Natural killer cell (primary cell): ENCODE data around the gene NKIRAS2. TPM values are rescaled to one million over a fixed set of nuclear protein-coding genes. Genes with fewer than 3 reads are reported as not detected.

Source experiments
- ATAC-seq, 3 donors: fragments of 150-1000 bp in 2 of 3; fragments of 200-7000 bp in 1 of 3; cut with Tn5 transposase; 1 replicate in 1 of 3; 2 replicates in 2 of 3; pipeline ENCODE4 v1.10.0; 2021; ENCODE audit warnings: mild to moderate bottlenecking in 2 of 3, moderate library complexity in 2 of 3
- DNase-seq, 2 donors: peaks; one replicate each; pipeline versions ENCODE4 v3.0.0 to v3.0.0-alpha.2; 2013 to 2021; ENCODE audit warnings: mixed read lengths in 1 of 2
- H3K27ac ChIP-seq: one replicate; pipeline ENCODE4 v1.5.1; 2013; ENCODE audit warnings: mild to moderate bottlenecking, low read length
- H3K27me3 ChIP-seq: one replicate; pipeline ENCODE4 v1.6.1; 2013; ENCODE audit warnings: low read length; ENCODE audit not compliant: control insufficient read depth, insufficient read depth
- H3K36me3 ChIP-seq: one replicate; pipeline ENCODE4 v1.6.1; 2013; ENCODE audit warnings: low read length; ENCODE audit not compliant: control insufficient read depth, insufficient read depth
- H3K4me1 ChIP-seq: one replicate; pipeline ENCODE4 v1.6.1; 2013; ENCODE audit warnings: low read length; ENCODE audit not compliant: control insufficient read depth, insufficient read depth
- H3K4me3 ChIP-seq: one replicate; pipeline ENCODE4 v1.5.1; 2013; ENCODE audit warnings: low read length
- H3K9me3 ChIP-seq: one replicate; pipeline ENCODE4 v1.6.1; 2013; ENCODE audit warnings: low read length; ENCODE audit not compliant: control insufficient read depth, insufficient read depth
- H3K27ac Mint-ChIP-seq, 2 donors: one replicate each; pipeline ENCODE4 v1.8.0; 2022; ENCODE audit warnings: mild to moderate bottlenecking in 2 of 2, mixed read lengths in 2 of 2, moderate library complexity in 1 of 2
- H3K27me3 Mint-ChIP-seq, 2 donors: one replicate each; pipeline ENCODE4 v1.8.0; 2022; ENCODE audit warnings: low read depth in 2 of 2, mixed read lengths in 2 of 2
- H3K36me3 Mint-ChIP-seq: one replicate; pipeline ENCODE4 v1.8.0; 2022; ENCODE audit warnings: mixed read lengths
- H3K4me1 Mint-ChIP-seq, 2 donors: one replicate each; pipeline ENCODE4 v1.8.0; 2022; ENCODE audit warnings: mixed read lengths in 2 of 2
- H3K4me3 Mint-ChIP-seq: one replicate; pipeline ENCODE4 v1.8.0; 2022; ENCODE audit warnings: mild to moderate bottlenecking, moderate library complexity, mixed read lengths
- H3K9me3 Mint-ChIP-seq, 2 donors: one replicate each; pipeline ENCODE4 v1.8.0; 2022; ENCODE audit warnings: mixed read lengths in 2 of 2
- CTCF ChIP-seq: fragments of 200-600 bp; IDR thresholded peaks from one replicate; pipeline ENCODE4 v1.8.0; 2022; ENCODE audit warnings: antibody characterized with exemption
- WGBS: methylation state at CpG from one replicate; pipeline ENCODE4 v1.1.7; 2013; ENCODE audit warnings: missing lambda C conversion rate; ENCODE audit not compliant: insufficient coverage; 5-methylcytosine and 5-hydroxymethylcytosine counted together
- intact Hi-C: fragments of 100-400 bp; cut with micrococcal nuclease; formaldehyde crosslinking; loops from one replicate; pipeline ENCODE4 v1.14.2; 2022
- total RNA-seq, 4 donors: library from RNA; stranded (reverse); fragments of 120-200 nt in 1 of 4; gene quantifications; one replicate each; pipeline versions ENCODE4 v1.2.3 to v1.2.4, GENCODE V29; 2013 to 2022

NKIRAS2 gene
- total RNA-seq, 3 donors from 2014 or later (not counting 1 experiment from before 2014, with no cell fraction given), result 17.5 to 20.9 (median 19.3) TPM

GRCh38 chr17:42041619-42042018 lies 21.7 kb downstream of the NKIRAS2 start:
- no peaks in the 10 kb centered on the region for H3K9me3 Mint-ChIP-seq
- Histone ChIP-seq H3K27ac (no peak overlapping the region), H3K27me3 (no peaks in the 10 kb centered on the region), H3K4me1 (no peaks in the 10 kb centered on the region), H3K4me3 (no peak overlapping the region), H3K9me3 (no peaks in the 10 kb centered on the region), H3K36me3 (no peaks in the 10 kb centered on the region)
- no peaks in the 10 kb centered on the region for H3K4me1 Mint-ChIP-seq
- no peak overlapping the region for H3K4me3 Mint-ChIP-seq
- DNase-seq (no peak), ATAC-seq (no peak)
- H3K27ac Mint-ChIP-seq, result no peak overlapping the region
- intact Hi-C loops, result no loop called here
- no peak for TF ChIP-seq CTCF
- H3K27me3 Mint-ChIP-seq, result no peaks in the 10 kb centered on the region
- H3K36me3 Mint-ChIP-seq, result no peaks in the 10 kb centered on the region

GRCh38 chr17:42042598-42043319 lies 22.9 kb downstream of the NKIRAS2 start:
- H3K27ac Mint-ChIP-seq, result no peak overlapping the region
- Histone ChIP-seq H3K9me3 (no peaks in the 10 kb centered on the region), H3K27me3 (no peaks in the 10 kb centered on the region), H3K27ac (no peak overlapping the region), H3K36me3 (no peaks in the 10 kb centered on the region), H3K4me1 (no peaks in the 10 kb centered on the region), H3K4me3 (no peak overlapping the region)
- no peak overlapping the region for H3K4me3 Mint-ChIP-seq
- 92% methylated on average over 20 of the region's 20 CpGs for WGBS
- TF ChIP-seq CTCF, result no peak
- H3K27me3 Mint-ChIP-seq, result no peaks in the 10 kb centered on the region
- H3K9me3 Mint-ChIP-seq, result no peaks in the 10 kb centered on the region
- H3K36me3 Mint-ChIP-seq, result no peaks in the 10 kb centered on the region
- no peaks in the 10 kb centered on the region for H3K4me1 Mint-ChIP-seq
- intact Hi-C loops, result no loop called here
- DNase-seq (no peak), ATAC-seq (no peak)

GRCh38 chr17:42045719-42046118 lies 25.8 kb downstream of the NKIRAS2 start:
- no peak overlapping the region for H3K4me3 Mint-ChIP-seq
- ATAC-seq (no peak), DNase-seq (no peak)
- no peaks in the 10 kb centered on the region for H3K9me3 Mint-ChIP-seq
- H3K4me1 ChIP-seq, result peaks cover 6% of the 10 kb centered on the region
- peaks cover 10 to 11% of the 10 kb centered on the region in 2 donors for H3K27me3 Mint-ChIP-seq
- no peak overlapping the region for H3K27ac Mint-ChIP-seq
- peaks cover 2% of the 10 kb centered on the region in 2 donors for H3K4me1 Mint-ChIP-seq
- H3K36me3 Mint-ChIP-seq, result no peaks in the 10 kb centered on the region
- H3K27ac ChIP-seq, result no peak overlapping the region
- H3K36me3 ChIP-seq, result no peaks in the 10 kb centered on the region
- no peak overlapping the region for H3K4me3 ChIP-seq
- no peaks in the 10 kb centered on the region for H3K9me3 ChIP-seq
- WGBS, result 100% methylated on average over 1 of the region's 1 CpG
- intact Hi-C loops, result no loop called here
- no peak for TF ChIP-seq CTCF
- H3K27me3 ChIP-seq, result peaks cover 5% of the 10 kb centered on the region

- DNase-seq (no peak), ATAC-seq (no peak)
- no peak for TF ChIP-seq CTCF
- no peaks in the 10 kb centered on the region for H3K9me3 ChIP-seq
- peaks cover 5% of the 10 kb centered on the region for H3K27me3 ChIP-seq
- Mint-ChIP-seq H3K4me1 (peaks cover 5 to 8% of the 10 kb centered on the region in 2 donors), H3K27me3 (peaks cover 22 to 23% of the 10 kb centered on the region in 2 donors), H3K4me3 (no peak overlapping the region), H3K9me3 (no peaks in the 10 kb centered on the region), H3K36me3 (no peaks in the 10 kb centered on the region), H3K27ac (no peak overlapping the region)
- H3K27ac ChIP-seq, result no peak overlapping the region
- no peaks in the 10 kb centered on the region for H3K36me3 ChIP-seq
- no peak overlapping the region for H3K4me3 ChIP-seq
- intact Hi-C loops, result no loop called here
- WGBS, result 83% methylated on average over 9 of the region's 12 CpGs
- peaks cover 10% of the 10 kb centered on the region for H3K4me1 ChIP-seq
Observed at GRCh38 chr17:42047343-42047742, 27.5 kb downstream of the NKIRAS2 start.
